Caco-2 (cell line): ENCODE measurements around the gene CTNNB1. TPM values are rescaled to one million over a fixed set of nuclear protein-coding genes. Genes with fewer than 3 reads are reported as not detected.
"Not testable (repeated sequence)": the region's sequence is repeated elsewhere in the genome, so short reads cannot be mapped to it uniquely, and the experiment has no call there.

ENCODE experiments used
- BruUV-seq: library from RNA; stranded (reverse); fragments of 400-500 nt; replicated peaks from 2 replicates; lab custom pipeline; 2021; lab: Mats Ljungman, UMichigan
- CTCF ChIA-PET: fragments of 300-600 bp; sonication (Branson Sonifier 250); formaldehyde crosslinking; loops from one replicate; lab custom pipeline; 2022; ENCODE audit warnings: antibody characterized with exemption; lab: Charles Lee
- POLR2A ChIA-PET: fragments of 300-600 bp; sonication (Branson Sonifier 250); formaldehyde crosslinking; loops from one replicate; lab custom pipeline; 2022; ENCODE audit warnings: antibody characterized with exemption; lab: Charles Lee
- DNase-seq, 2 experiments: peaks; one replicate each; pipeline versions ENCODE4 v3.0.0 to v3.0.0-alpha.2; 2020 to 2022
- H3K27me3 ChIP-seq: replicated peaks from 2 replicates; pipeline ENCODE4 v1.6.0; 2011; ENCODE audit warnings: low read length; ENCODE audit not compliant: control insufficient read depth, insufficient read depth
- H3K36me3 ChIP-seq: 2 replicates; pipeline ENCODE4 v1.5.1; 2011; ENCODE audit warnings: low read length; ENCODE audit not compliant: control insufficient read depth, insufficient read depth
- H3K4me1 ChIP-seq: fragments of 250-450 bp; sonication (Bioruptor Pico); 2 replicates; pipeline ENCODE4 v1.5.1; 2020; ENCODE audit warnings: mild to moderate bottlenecking
- H3K4me3 ChIP-seq: 2 replicates; pipeline ENCODE4 v1.5.1; 2011; ENCODE audit warnings: low read depth, mild to moderate bottlenecking, control low read depth, low read length
- H3K9me3 ChIP-seq: fragments of 250-450 bp; sonication (Bioruptor Pico); 2 replicates; pipeline ENCODE4 v1.5.1; 2020; ENCODE audit warnings: mild to moderate bottlenecking, moderate library complexity
- H3K27ac Mint-ChIP-seq: one replicate; pipeline ENCODE4 v1.8.0; 2022; ENCODE audit warnings: mixed read lengths; ENCODE audit not compliant: unreplicated experiment
- H3K27me3 Mint-ChIP-seq: one replicate; pipeline ENCODE4 v1.8.0; 2022; ENCODE audit warnings: mixed read lengths; ENCODE audit not compliant: insufficient read depth, unreplicated experiment
- H3K36me3 Mint-ChIP-seq: one replicate; pipeline ENCODE4 v1.8.0; 2022; ENCODE audit warnings: mild to moderate bottlenecking, mixed read lengths; ENCODE audit not compliant: insufficient read depth, unreplicated experiment
- H3K4me1 Mint-ChIP-seq: one replicate; pipeline ENCODE4 v1.8.0; 2022; ENCODE audit warnings: low read depth, mixed read lengths; ENCODE audit not compliant: unreplicated experiment
- H3K4me3 Mint-ChIP-seq: one replicate; pipeline ENCODE4 v1.8.0; 2022; ENCODE audit warnings: mild to moderate bottlenecking, moderate library complexity, mixed read lengths; ENCODE audit not compliant: unreplicated experiment
- H3K9me3 Mint-ChIP-seq: one replicate; pipeline ENCODE4 v1.8.0; 2022; ENCODE audit warnings: mixed read lengths; ENCODE audit not compliant: unreplicated experiment
- CTCF ChIP-seq, 2 experiments: fragments of 200-600 bp in 1 of 2; IDR thresholded peaks; 1 replicate in 1 of 2; 2 replicates in 1 of 2; pipeline versions ENCODE4 v1.5.1 to v1.8.0; 2011 to 2022; ENCODE audit warnings: antibody characterized with exemption in 1 of 2, control low read depth in 1 of 2, inconsistent platforms in 1 of 2, low read depth in 1 of 2, low read length in 1 of 2, mild to moderate bottlenecking in 1 of 2, moderate library complexity in 1 of 2; ENCODE audit not compliant: insufficient read depth in 1 of 2, severe bottlenecking in 1 of 2, unreplicated experiment in 1 of 2
- intact Hi-C: fragments of 100-400 bp; cut with micrococcal nuclease; formaldehyde crosslinking; loops from one replicate; pipeline ENCODE4 v1.10.0; 2022; ENCODE audit not compliant: unreplicated experiment
- total RNA-seq: library from RNA; stranded (reverse); gene quantifications from 2 replicates; pipeline ENCODE4 v1.2.3, GENCODE V29; 2022

Gene CTNNB1
- total RNA-seq, 1 experiment from 2014 or later: 206 TPM

- Histone ChIP-seq H3K27me3 (no peaks in the 10 kb centered on the region), H3K4me3 (no peak overlapping the region), H3K36me3 (no peaks in the 10 kb centered on the region; the same call in 1 of the 2 replicates), H3K4me1 (peaks cover 42% of the 10 kb centered on the region), H3K9me3 (peaks cover 19% of the 10 kb centered on the region)
- no TSS peak for BruUV-seq
- no peak for DNase-seq
- H3K4me3 Mint-ChIP-seq: no peak overlapping the region
- H3K27ac Mint-ChIP-seq: peak overlapping the region; percentile 91
- TF ChIP-seq CTCF (IDR thresholded peaks at IDR 0.05; ENCODE audit: insufficient read depth in 1 of 2, low read depth in 1 of 2, low read length in 1 of 2, severe bottlenecking in 1 of 2, unreplicated experiment in 1 of 2): no peak
- intact Hi-C loops: loop anchor here (5.0 kb wide), 1 partner anchor 39 kb away; no protein-coding TSS in a partner anchor
- H3K4me1 Mint-ChIP-seq: peaks cover 32% of the 10 kb centered on the region
- no peaks in the 10 kb centered on the region for H3K27me3 Mint-ChIP-seq
- peaks cover 37% of the 10 kb centered on the region for H3K9me3 Mint-ChIP-seq
- ChIA-PET POLR2A (no interaction called here), CTCF (no interaction called here)
- H3K36me3 Mint-ChIP-seq: peaks cover 17% of the 10 kb centered on the region
Measured at GRCh38 chr3:41277790-41278465, 78.6 kb downstream of the CTNNB1 start.

- H3K27me3 ChIP-seq, H3K36me3 ChIP-seq, CTCF ChIA-PET, H3K4me3 Mint-ChIP-seq, intact Hi-C loops, DNase-seq, H3K4me1 Mint-ChIP-seq, BruUV-seq, POLR2A ChIA-PET, H3K4me3 ChIP-seq, H3K36me3 Mint-ChIP-seq, H3K9me3 ChIP-seq, H3K27me3 Mint-ChIP-seq, H3K4me1 ChIP-seq, H3K27ac Mint-ChIP-seq: not testable (repeated sequence)
- H3K9me3 Mint-ChIP-seq: peaks cover 12% of the 10 kb centered on the region
Measured at GRCh38 chr3:41284934-41285333, 85.6 kb downstream of the CTNNB1 start.

GRCh38 chr3:41286305-41286704 is 87.0 kb downstream of the CTNNB1 start:
- no peak overlapping the region for H3K4me3 ChIP-seq
- H3K27me3 ChIP-seq: no peaks in the 10 kb centered on the region
- no peak overlapping the region for H3K27ac Mint-ChIP-seq
- intact Hi-C loops: no loop called here
- CTCF ChIA-PET: no interaction called here
- no peaks in the 10 kb centered on the region for H3K27me3 Mint-ChIP-seq
- H3K9me3 Mint-ChIP-seq: no peaks in the 10 kb centered on the region
- no peaks in the 10 kb centered on the region for H3K4me1 ChIP-seq
- POLR2A ChIA-PET: no interaction called here
- H3K36me3 Mint-ChIP-seq: no peaks in the 10 kb centered on the region
- H3K4me3 Mint-ChIP-seq: no peak overlapping the region
- no peaks in the 10 kb centered on the region for H3K36me3 ChIP-seq
- 0 out of 2 replicates have a peak, but pooled peaks cover 3% of the 10 kb centered on the region for H3K9me3 ChIP-seq
- DNase-seq: no peak
- TF ChIP-seq CTCF (IDR thresholded peaks at IDR 0.05; ENCODE audit: insufficient read depth in 1 of 2, low read depth in 1 of 2, low read length in 1 of 2, severe bottlenecking in 1 of 2, unreplicated experiment in 1 of 2): no peak
- no peaks in the 10 kb centered on the region for H3K4me1 Mint-ChIP-seq
- BruUV-seq: no TSS peak
